Tibial artery (tissue), 4 donors: ENCODE data around the gene STK16.

Experiments
- DNase-seq, 2 donors: peaks; one replicate each; pipeline ENCODE4 v3.0.0-alpha.2; 2019
- H3K27ac ChIP-seq, 2 donors: fragments of 200-600 bp; sonication (generic) in 1 of 2; 1 replicate in 1 of 2; 2 replicates in 1 of 2; pipeline ENCODE4 v1.5.1; 2018 to 2019; ENCODE audit warnings: mild to moderate bottlenecking in 1 of 2
- H3K27me3 ChIP-seq, 2 donors: fragments of 200-600 bp; sonication (generic) in 1 of 2; one replicate each; pipeline versions ENCODE4 v1.5.1 to v1.6.0; 2016 to 2019
- H3K36me3 ChIP-seq, 3 donors: fragments of 200-600 bp; sonication (generic) in 2 of 3; one replicate each; pipeline ENCODE4 v1.5.1; 2016 to 2019; ENCODE audit warnings: mild to moderate bottlenecking in 2 of 3
- H3K4me1 ChIP-seq, 4 donors: fragments of 200-600 bp; sonication (generic) in 2 of 4; 1 replicate in 3 of 4; 2 replicates in 1 of 4; pipeline ENCODE4 v1.5.1; 2016 to 2019
- H3K4me3 ChIP-seq, 2 donors: fragments of 200-600 bp; sonication (generic) in 1 of 2; 1 replicate in 1 of 2; 2 replicates in 1 of 2; pipeline ENCODE4 v1.5.1; 2018 to 2019; ENCODE audit warnings: mild to moderate bottlenecking in 2 of 2
- H3K9me3 ChIP-seq, 3 donors: fragments of 200-600 bp; sonication (generic) in 1 of 3; one replicate each; pipeline ENCODE4 v1.5.1; 2016 to 2019
- intact Hi-C: fragments of 100-400 bp; cut with DNase I; formaldehyde crosslinking; loops from one replicate; pipeline ENCODE4 v1.15.0; 2023; ENCODE audit warnings: low total_unique reads
- TF ChIP-seq, protein P1 (sequence below), 2 experiments: fragments of 200-600 bp in 1 of 2; fragments of 450-650 bp in 1 of 2; IDR thresholded peaks; one replicate each; pipeline ENCODE4 v1.5.1; 2017 to 2019; ENCODE audit warnings: antibody characterized with exemption in 2 of 2, mild to moderate bottlenecking in 1 of 2, moderate library complexity in 1 of 2

The STK16 gene

DNA sequence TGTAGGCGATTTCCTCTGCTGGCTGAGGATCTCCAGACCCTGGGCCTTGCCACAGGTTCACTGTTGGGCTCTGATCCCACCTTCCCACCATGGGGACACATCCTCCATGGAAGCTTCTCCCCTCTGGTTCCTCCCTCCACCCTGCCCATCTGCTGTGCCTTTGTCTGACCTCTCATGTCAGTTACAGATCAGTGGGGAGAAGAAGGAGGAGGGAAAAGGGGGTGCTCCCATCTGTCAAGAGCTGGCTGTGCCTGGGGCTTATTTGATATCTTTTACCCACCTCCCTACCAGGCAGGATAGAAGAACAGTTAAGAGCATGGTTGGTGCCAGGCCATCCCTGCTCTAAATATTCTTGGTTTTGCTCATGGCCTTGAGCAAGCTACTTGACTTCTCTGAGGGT lies 21.6 kb downstream of the STK16 start:
- TF ChIP-seq, protein P1, sequence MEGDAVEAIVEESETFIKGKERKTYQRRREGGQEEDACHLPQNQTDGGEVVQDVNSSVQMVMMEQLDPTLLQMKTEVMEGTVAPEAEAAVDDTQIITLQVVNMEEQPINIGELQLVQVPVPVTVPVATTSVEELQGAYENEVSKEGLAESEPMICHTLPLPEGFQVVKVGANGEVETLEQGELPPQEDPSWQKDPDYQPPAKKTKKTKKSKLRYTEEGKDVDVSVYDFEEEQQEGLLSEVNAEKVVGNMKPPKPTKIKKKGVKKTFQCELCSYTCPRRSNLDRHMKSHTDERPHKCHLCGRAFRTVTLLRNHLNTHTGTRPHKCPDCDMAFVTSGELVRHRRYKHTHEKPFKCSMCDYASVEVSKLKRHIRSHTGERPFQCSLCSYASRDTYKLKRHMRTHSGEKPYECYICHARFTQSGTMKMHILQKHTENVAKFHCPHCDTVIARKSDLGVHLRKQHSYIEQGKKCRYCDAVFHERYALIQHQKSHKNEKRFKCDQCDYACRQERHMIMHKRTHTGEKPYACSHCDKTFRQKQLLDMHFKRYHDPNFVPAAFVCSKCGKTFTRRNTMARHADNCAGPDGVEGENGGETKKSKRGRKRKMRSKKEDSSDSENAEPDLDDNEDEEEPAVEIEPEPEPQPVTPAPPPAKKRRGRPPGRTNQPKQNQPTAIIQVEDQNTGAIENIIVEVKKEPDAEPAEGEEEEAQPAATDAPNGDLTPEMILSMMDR (IDR thresholded peaks at IDR 0.05): no peak
- Histone ChIP-seq H3K4me1 (no peaks in the 10 kb centered on the region), H3K9me3 (no peaks in the 10 kb centered on the region), H3K36me3 (no peaks in the 10 kb centered on the region), H3K4me3 (no peak overlapping the region), H3K27me3 (no peaks in the 10 kb centered on the region), H3K27ac (no peak overlapping the region)
- DNase-seq: no peak
- intact Hi-C loops: no loop called here

DNA sequence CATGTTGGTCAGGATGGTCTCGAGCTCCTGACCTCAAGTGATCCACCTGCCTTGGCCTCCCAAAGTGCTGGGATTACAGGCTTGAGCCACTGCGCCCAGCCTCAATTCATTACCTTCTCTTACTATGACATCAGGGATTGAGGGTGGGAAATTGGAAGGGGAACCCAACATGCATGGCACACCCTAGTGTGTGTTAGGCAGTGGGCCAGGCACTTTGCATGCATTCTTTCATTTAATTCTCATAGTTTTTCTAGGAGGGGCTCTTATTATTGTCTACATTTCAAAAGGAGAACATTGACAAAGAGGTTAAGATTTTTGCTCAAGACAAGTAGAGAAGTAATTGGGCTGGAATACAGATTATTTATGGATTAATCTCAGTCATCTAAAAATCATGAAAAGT lies 23.0 kb downstream of the STK16 start:
- no peaks in the 10 kb centered on the region for H3K4me1 ChIP-seq
- no peaks in the 10 kb centered on the region for H3K36me3 ChIP-seq
- no peaks in the 10 kb centered on the region for H3K27me3 ChIP-seq
- H3K9me3 ChIP-seq: no peaks in the 10 kb centered on the region
- no peak overlapping the region for H3K4me3 ChIP-seq
- DNase-seq: no peak
- H3K27ac ChIP-seq: no peak overlapping the region
- intact Hi-C loops: no loop called here
- TF ChIP-seq, protein P1 (IDR thresholded peaks at IDR 0.05): no peak

- Histone ChIP-seq H3K4me3 (no peak overlapping the region), H3K36me3 (no peaks in the 10 kb centered on the region), H3K27ac (no peak overlapping the region), H3K4me1 (peaks cover 0 to 9% (median 6%) of the 10 kb centered on the region in 4 donors), H3K27me3 (no peaks in the 10 kb centered on the region), H3K9me3 (no peaks in the 10 kb centered on the region)
- DNase-seq: no peak
- intact Hi-C loops: no loop called here
- TF ChIP-seq, protein P1 (IDR thresholded peaks at IDR 0.05): no peak
Observed at GRCh38 chr2:219269362-219270054, 24.2 kb downstream of the STK16 start.

DNA sequence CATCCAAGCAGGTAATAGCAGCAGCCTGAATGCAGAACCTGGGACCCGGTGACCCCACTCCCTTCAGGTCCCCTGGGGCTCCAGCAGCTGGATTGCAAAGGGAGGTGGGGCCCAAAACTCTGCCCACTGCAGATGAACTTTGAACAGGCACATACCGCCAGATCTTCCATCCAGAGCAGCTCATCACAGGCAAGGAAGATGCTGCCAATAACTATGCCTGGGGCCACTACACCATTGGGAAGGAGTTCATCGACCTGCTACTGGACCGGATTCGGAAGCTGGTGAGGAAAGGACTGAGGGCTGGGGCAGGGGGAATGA lies 24.7 kb downstream of the STK16 start:
- DNase-seq: no peak
- Histone ChIP-seq H3K27ac (no peak overlapping the region), H3K36me3 (no peaks in the 10 kb centered on the region)

DNA sequence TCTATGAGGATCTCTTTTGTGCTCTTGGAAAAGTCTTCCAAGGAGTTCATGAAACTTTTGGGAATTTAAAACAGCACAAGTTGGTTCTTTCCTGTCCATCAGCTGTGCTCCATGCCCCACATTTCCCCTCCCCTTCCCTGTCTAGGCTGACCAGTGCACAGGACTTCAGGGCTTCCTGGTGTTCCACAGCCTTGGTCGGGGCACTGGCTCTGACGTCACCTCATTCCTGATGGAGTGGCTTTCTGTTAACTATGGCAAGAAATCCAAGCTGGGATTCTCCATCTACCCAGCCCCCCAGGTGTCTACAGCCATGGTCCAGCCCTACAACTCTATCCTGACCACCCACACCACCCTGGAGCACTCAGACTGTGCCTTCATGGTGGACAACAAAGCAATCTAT lies 25.7 kb downstream of the STK16 start:
- H3K9me3 ChIP-seq: no peaks in the 10 kb centered on the region
- intact Hi-C loops: no loop called here
- H3K27me3 ChIP-seq: no peaks in the 10 kb centered on the region
- no peaks in the 10 kb centered on the region for H3K36me3 ChIP-seq
- H3K4me1 ChIP-seq: peaks cover 0 to 20% (median 8%) of the 10 kb centered on the region in 4 donors
- no peak overlapping the region for H3K27ac ChIP-seq
- no peak overlapping the region for H3K4me3 ChIP-seq
- TF ChIP-seq, protein P1 (IDR thresholded peaks at IDR 0.05): no peak
- DNase-seq: no peak

More for the DNA sequence above, 24.7 kb downstream of the STK16 start:
- Histone ChIP-seq H3K27me3 (no peaks in the 10 kb centered on the region), H3K4me1 (peaks cover 0 to 14% (median 8%) of the 10 kb centered on the region in 4 donors), H3K9me3 (no peaks in the 10 kb centered on the region), H3K4me3 (no peak overlapping the region)
- TF ChIP-seq, protein P1 (IDR thresholded peaks at IDR 0.05): no peak
- intact Hi-C loops: no loop called here

GRCh38 chr2:219272356-219272755 lies 27.1 kb downstream of the STK16 start:
- H3K27ac ChIP-seq: no peak overlapping the region
- H3K4me3 ChIP-seq: no peak overlapping the region
- no peaks in the 10 kb centered on the region for H3K36me3 ChIP-seq
- no peaks in the 10 kb centered on the region for H3K27me3 ChIP-seq
- no peaks in the 10 kb centered on the region for H3K9me3 ChIP-seq
- intact Hi-C loops: no loop called here
- TF ChIP-seq, protein P1 (IDR thresholded peaks at IDR 0.05): no peak
- peaks cover 0 to 20% (median 8%) of the 10 kb centered on the region in 4 donors for H3K4me1 ChIP-seq
- no peak for DNase-seq
